Right lobe of liver (tissue), 4 donors: ENCODE measurements around the gene SPINT1.

Experiments used
- POLR2A ChIP-seq: fragments of 450-650 bp; IDR thresholded peaks from one replicate; pipeline ENCODE4 v1.6.1; 2017; ENCODE audit warnings: antibody characterized with exemption, mild to moderate bottlenecking
- TF ChIP-seq, protein P1 (sequence below), 4 donors: fragments of 200-600 bp in 3 of 4; fragments of 450-650 bp in 1 of 4; IDR thresholded peaks; one replicate each; pipeline versions ENCODE4 v1.5.1 to v1.8.0; 2016 to 2022; ENCODE audit warnings: antibody characterized with exemption in 4 of 4, mild to moderate bottlenecking in 2 of 4
- donor health status: DM: no; HTN: no; CAD: no.
- donor health status: DM: no; HTN: no; CAD: no.
- donor health status: DM: no; HTN: yes; CAD: no.

DNA sequence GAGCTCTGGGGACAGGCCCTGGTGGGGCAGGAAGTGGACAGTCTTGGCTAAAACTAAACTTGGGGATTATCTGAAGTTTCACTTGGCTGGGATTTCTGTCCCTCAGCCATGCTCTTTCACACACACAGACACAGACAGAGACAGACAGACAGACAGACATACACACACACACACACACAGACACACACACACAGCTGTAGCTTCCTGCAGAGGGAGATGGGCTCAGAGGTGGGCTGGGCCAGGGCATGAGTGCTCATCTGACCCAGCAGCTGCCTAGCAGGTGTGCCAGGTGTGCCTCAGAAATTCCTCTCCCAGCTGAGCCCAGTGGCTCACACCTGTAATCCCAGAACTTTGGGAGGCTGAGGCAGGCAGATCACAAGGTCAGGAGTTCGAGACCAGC is 26.9 kb downstream of the SPINT1 start:
- TF ChIP-seq, protein P1, sequence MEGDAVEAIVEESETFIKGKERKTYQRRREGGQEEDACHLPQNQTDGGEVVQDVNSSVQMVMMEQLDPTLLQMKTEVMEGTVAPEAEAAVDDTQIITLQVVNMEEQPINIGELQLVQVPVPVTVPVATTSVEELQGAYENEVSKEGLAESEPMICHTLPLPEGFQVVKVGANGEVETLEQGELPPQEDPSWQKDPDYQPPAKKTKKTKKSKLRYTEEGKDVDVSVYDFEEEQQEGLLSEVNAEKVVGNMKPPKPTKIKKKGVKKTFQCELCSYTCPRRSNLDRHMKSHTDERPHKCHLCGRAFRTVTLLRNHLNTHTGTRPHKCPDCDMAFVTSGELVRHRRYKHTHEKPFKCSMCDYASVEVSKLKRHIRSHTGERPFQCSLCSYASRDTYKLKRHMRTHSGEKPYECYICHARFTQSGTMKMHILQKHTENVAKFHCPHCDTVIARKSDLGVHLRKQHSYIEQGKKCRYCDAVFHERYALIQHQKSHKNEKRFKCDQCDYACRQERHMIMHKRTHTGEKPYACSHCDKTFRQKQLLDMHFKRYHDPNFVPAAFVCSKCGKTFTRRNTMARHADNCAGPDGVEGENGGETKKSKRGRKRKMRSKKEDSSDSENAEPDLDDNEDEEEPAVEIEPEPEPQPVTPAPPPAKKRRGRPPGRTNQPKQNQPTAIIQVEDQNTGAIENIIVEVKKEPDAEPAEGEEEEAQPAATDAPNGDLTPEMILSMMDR (IDR thresholded peaks at IDR 0.05) = no peak
- no peak for TF ChIP-seq POLR2A
